HG02973 (cell line): ENCODE results near the gene BCAP29.

Source experiments
- ATAC-seq: cut with Tn5 transposase; IDR thresholded peaks from one replicate; pipeline ENCODE4 v1.9.1; 2021; ENCODE audit warnings: moderate library complexity; ENCODE audit not compliant: unreplicated experiment

Gene BCAP29

DNA sequence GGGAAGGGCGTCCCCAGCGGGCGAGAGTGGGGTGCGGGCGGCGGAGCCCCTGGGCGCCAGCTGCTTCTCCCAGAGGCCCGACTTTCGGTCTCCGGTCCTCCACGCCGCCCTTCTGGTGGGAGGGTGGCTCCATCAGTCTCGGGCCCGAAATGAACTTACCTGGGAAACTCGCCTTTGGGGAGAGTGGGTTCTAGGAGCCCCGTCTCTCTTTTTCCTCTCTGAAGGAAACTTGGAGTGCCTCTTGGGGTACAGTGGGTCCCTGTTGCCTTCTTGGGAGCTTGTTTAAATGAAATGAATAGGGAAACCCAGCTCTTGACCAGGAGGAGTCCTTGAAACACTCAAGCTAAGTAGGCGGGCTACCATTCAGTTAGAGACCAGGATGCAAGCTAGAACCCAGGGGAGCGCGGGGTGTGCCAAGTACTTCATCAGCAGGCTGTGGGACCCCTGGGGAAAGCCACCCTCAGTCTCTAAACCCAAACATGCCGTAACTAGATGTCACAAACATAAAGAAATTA is 81.9 kb downstream of the BCAP29 start:
- ATAC-seq = no peak

DNA sequence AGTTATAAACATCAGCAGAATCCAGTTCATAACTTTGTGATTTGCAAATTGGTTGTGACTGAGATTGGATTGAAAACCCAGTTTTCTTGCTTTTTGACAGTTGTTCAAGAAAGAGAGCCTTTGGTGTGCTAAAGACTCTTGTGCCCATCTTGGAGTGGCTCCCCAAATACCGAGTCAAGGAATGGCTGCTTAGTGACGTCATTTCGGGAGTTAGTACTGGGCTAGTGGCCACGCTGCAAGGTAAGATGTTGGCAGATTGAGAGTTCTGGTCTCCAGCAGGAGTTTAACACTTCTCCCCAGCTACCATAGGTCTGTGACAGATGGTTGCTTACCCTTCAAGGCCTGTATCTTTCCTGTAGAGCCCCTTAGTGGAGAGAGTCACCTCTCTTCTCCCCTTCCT is 83.2 kb downstream of the BCAP29 start:
- no peak for ATAC-seq

- no peak for ATAC-seq
These were observed 86.7 kb downstream of the BCAP29 start for GRCh38 chr7:107666790-107667189.

GRCh38 chr7:107667341-107667740 is 87.3 kb downstream of the BCAP29 start:
- no peak for ATAC-seq

GRCh38 chr7:107668296-107668695 is 88.2 kb downstream of the BCAP29 start:
- no peak for ATAC-seq
